ENCODE measurements around the gene FAT2.

DNA sequence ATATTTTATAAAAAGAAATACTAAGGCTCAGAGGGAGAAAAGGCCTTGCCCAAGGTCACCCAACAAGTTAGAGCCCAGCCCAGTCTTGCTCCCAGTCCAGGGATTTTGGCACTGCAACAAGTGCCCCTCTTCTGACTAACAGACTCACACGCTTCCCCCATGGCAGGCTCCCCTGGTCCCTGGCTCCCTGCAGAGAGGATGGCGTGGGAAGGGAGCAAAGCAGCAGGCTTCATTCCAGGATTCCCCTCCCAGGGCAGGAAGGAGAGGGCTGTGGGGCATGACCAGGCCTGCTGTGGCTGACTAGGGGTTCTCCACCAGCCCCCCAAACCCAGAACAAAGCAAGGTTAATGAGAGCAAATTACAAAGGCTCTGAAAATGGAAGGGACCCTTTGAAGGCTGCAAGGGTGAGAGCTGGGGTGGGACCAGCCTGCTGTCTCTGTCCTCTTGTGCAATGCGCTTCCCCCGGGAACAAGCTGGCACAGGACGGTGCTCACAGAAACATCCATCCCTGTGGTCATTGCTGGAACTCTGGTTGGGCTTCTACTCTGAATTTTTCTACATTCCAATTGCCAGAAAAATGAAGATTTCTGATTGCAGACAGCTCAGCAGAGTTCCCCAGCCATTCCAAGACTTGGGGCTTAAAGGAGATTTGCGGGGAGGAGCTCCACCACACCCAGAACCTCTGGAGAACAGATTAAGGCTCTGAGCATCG, 37.1 kb upstream of the FAT2 start:
- TF ChIP-seq, protein P1, sequence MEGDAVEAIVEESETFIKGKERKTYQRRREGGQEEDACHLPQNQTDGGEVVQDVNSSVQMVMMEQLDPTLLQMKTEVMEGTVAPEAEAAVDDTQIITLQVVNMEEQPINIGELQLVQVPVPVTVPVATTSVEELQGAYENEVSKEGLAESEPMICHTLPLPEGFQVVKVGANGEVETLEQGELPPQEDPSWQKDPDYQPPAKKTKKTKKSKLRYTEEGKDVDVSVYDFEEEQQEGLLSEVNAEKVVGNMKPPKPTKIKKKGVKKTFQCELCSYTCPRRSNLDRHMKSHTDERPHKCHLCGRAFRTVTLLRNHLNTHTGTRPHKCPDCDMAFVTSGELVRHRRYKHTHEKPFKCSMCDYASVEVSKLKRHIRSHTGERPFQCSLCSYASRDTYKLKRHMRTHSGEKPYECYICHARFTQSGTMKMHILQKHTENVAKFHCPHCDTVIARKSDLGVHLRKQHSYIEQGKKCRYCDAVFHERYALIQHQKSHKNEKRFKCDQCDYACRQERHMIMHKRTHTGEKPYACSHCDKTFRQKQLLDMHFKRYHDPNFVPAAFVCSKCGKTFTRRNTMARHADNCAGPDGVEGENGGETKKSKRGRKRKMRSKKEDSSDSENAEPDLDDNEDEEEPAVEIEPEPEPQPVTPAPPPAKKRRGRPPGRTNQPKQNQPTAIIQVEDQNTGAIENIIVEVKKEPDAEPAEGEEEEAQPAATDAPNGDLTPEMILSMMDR (IDR thresholded peaks at IDR 0.05) = no peak
- TF ChIP-seq POLR2A (IDR thresholded peaks at IDR 0.05) = no peak

Data from uterus (tissue), 2 donors.